ENCODE measurements around the gene SDR42E2.

DNA sequence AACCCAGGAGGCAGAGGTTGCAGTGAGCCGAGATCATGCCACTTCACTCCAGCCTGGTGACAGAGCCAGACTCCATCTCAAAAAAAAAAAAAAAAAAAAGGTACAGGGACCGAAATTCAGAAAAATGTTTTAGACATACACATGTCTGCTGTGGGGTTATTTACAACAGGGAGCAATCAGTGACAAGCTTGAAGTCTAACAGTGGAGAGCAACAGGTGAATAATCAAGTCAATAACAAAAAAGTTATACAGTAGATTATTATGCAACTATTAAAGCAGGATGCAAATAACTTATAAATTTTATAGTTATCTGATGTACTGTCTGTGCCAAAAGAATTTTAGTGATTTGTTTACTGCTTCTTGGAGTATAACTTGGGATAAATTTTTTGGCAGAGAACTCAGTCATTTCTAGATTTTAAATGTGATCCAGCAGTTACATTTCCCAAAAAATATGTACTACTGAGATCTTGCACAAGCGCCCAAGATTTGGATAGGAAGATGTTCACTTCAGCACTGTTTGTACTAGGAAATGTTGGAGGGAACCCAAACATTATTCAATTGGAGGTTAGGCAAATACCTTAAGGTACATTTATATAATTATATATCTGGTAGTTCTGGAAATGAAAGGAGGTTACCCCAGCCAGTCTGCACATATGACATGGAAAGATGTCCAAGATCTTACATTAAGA, 77.9 kb downstream of the SDR42E2 start:
- TF ChIP-seq, protein P1, sequence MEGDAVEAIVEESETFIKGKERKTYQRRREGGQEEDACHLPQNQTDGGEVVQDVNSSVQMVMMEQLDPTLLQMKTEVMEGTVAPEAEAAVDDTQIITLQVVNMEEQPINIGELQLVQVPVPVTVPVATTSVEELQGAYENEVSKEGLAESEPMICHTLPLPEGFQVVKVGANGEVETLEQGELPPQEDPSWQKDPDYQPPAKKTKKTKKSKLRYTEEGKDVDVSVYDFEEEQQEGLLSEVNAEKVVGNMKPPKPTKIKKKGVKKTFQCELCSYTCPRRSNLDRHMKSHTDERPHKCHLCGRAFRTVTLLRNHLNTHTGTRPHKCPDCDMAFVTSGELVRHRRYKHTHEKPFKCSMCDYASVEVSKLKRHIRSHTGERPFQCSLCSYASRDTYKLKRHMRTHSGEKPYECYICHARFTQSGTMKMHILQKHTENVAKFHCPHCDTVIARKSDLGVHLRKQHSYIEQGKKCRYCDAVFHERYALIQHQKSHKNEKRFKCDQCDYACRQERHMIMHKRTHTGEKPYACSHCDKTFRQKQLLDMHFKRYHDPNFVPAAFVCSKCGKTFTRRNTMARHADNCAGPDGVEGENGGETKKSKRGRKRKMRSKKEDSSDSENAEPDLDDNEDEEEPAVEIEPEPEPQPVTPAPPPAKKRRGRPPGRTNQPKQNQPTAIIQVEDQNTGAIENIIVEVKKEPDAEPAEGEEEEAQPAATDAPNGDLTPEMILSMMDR (IDR thresholded peaks at IDR 0.05), result no peak
- no peak for TF ChIP-seq POLR2A (IDR thresholded peaks at IDR 0.05)
